ENCODE measurements around the gene SLC25A48. TPM values are rescaled to one million over a fixed set of nuclear protein-coding genes. Genes with fewer than 3 reads are reported as not detected.

SLC25A48 gene
- total RNA-seq, 2 donors from 2014 or later = 0.99 to 1.0 TPM

DNA sequence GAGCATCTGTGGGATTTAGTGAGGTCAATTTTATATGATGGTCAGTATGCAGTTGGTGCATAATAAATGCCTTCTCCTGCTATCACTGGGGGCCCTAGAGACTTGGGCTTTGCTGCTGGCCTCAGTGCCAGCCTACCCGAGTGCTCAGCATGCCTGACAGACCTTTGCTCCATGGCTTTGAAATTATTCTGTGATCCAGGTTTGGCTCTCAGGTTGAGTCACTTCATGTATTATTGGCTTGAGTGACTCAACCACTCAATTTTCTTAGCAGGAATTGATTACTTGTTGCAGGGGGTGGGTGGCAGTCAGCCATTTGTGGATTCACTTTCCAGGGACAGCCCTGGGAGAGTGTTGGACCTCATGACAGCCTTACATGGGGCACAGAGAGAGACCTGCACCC, 13.5 kb downstream of the SLC25A48 start:
- Histone ChIP-seq H3K36me3 (replicated peaks in 1 of 2; ENCODE audit: insufficient read depth in 1 of 2, low read depth in 2 of 2) (no peaks in the 10 kb centered on the region), H3K4me1 (no peaks in the 10 kb centered on the region), H3K27ac (no peak overlapping the region), H3K4me3 (no peak overlapping the region), H3K9me3 (no peaks in the 10 kb centered on the region), H3K27me3 (no peaks in the 10 kb centered on the region)
- 83 to 100% methylated on average over 1 of the region's 1 CpG for WGBS, 2 donors
- no peak for TF ChIP-seq POLR2A (IDR thresholded peaks at IDR 0.05)
- TF ChIP-seq, protein P1, sequence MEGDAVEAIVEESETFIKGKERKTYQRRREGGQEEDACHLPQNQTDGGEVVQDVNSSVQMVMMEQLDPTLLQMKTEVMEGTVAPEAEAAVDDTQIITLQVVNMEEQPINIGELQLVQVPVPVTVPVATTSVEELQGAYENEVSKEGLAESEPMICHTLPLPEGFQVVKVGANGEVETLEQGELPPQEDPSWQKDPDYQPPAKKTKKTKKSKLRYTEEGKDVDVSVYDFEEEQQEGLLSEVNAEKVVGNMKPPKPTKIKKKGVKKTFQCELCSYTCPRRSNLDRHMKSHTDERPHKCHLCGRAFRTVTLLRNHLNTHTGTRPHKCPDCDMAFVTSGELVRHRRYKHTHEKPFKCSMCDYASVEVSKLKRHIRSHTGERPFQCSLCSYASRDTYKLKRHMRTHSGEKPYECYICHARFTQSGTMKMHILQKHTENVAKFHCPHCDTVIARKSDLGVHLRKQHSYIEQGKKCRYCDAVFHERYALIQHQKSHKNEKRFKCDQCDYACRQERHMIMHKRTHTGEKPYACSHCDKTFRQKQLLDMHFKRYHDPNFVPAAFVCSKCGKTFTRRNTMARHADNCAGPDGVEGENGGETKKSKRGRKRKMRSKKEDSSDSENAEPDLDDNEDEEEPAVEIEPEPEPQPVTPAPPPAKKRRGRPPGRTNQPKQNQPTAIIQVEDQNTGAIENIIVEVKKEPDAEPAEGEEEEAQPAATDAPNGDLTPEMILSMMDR (IDR thresholded peaks at IDR 0.05) = no peak
- intact Hi-C loops (cut with DNase I) = no loop called here
- ATAC-seq (no peak), DNase-seq (no peak)

DNA sequence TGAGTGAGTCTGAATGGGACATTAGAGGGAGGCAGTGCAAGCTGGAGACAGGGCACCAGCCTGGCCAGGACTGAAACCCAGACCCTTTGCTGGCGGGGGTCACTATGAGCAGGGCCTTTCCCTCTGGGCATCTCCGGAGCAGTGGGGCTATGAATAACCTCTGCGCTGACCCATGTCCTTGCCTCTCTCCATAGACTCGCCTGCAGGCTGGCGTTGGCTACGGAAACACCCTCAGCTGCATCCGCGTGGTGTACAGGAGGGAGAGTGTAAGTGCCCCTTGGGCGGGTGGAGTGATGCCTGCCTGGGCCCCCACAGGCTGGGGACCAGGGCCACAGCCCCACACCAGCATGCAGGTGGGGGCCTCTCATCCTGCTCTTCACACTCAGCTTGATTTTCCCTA, 15.8 kb downstream of the SLC25A48 start:
- intact Hi-C loops (cut with DNase I) = no loop called here
- TF ChIP-seq, protein P1 (IDR thresholded peaks at IDR 0.05) = no peak
- TF ChIP-seq POLR2A (IDR thresholded peaks at IDR 0.05) = no peak

DNA sequence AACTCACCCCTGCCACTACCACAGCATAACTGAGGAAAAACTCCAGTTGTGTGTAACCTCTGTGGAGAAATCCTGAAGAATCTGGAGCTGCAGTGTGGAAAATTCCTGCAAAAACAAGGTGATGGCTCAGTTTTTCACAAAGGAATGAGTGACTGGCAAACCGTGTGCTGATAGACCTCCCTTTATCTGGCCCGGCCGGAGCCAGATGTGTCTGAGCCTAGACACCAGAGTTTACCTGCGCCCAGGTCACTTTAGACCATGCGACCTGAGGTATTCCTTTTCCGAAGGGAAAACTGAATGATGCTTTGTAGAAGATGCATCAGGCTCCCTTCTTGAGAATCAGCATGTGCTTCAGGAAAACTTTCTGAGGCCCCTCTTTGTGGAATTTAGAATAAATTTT, 16.2 kb downstream of the SLC25A48 start:
- Histone ChIP-seq H3K36me3 (replicated peaks in 1 of 2; ENCODE audit: insufficient read depth in 1 of 2, low read depth in 2 of 2) (no peaks in the 10 kb centered on the region), H3K27ac (no peak overlapping the region), H3K27me3 (no peaks in the 10 kb centered on the region), H3K4me1 (no peaks in the 10 kb centered on the region), H3K4me3 (no peak overlapping the region), H3K9me3 (no peaks in the 10 kb centered on the region)
- TF ChIP-seq, protein P1 (IDR thresholded peaks at IDR 0.05) = no peak
- 87 to 88% methylated on average over 6 of the region's 6 CpGs for WGBS, 2 donors
- intact Hi-C loops (cut with DNase I) = no loop called here
- DNase-seq (no peak), ATAC-seq (no peak)

More for the DNA sequence above, 15.8 kb downstream of the SLC25A48 start:
- ATAC-seq (no peak), DNase-seq (no peak)
- WGBS, 2 donors = 90 to 94% methylated on average over 9 of the region's 9 CpGs
- no peaks in the 10 kb centered on the region for H3K27me3 ChIP-seq
- H3K27ac ChIP-seq = no peak overlapping the region
- no peaks in the 10 kb centered on the region for H3K36me3 ChIP-seq (replicated peaks in 1 of 2; ENCODE audit: insufficient read depth in 1 of 2, low read depth in 2 of 2)
- no peaks in the 10 kb centered on the region for H3K4me1 ChIP-seq
- no peaks in the 10 kb centered on the region for H3K9me3 ChIP-seq
- no peak overlapping the region for H3K4me3 ChIP-seq

DNA sequence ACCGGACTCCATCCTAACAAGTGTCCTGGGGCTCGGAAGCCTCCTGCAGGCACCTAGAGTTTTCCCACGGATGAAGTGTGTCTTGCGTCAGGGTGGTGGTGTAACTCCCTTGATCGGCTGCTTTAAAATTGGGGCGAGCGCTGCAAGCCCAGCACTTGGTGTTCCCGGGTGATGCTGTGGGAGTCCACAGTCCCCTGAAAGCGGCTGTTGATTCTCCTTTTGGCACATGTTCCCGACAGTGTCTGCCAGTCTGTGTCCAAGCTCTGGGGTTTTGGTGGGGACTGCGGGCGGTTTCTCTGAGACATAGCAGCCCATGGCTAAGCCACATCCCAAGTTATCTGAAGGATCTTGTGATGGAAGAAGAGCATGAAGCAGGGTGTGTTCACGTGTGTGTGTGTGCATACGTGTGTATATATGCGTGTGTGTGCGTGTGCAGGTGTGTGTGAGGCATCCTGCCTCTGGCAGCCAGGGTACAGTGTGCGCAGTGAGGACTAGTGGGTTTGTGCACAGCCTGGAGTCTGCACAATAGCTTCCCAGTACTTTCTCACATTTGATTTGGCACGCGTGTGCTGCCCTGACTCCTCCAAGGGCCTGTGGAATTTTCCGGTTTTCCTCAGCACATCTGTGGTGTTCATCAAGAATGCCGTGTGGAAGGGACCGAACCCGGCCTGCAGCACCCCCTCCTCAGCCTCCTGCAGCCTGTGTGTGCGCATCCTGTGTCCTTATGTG, 16.9 kb downstream of the SLC25A48 start:
- ATAC-seq (no peak), DNase-seq (no peak)
- Histone ChIP-seq H3K27me3 (no peaks in the 10 kb centered on the region), H3K9me3 (no peaks in the 10 kb centered on the region), H3K36me3 (replicated peaks in 1 of 2; ENCODE audit: insufficient read depth in 1 of 2, low read depth in 2 of 2) (no peaks in the 10 kb centered on the region), H3K27ac (no peak overlapping the region), H3K4me1 (no peaks in the 10 kb centered on the region), H3K4me3 (no peak overlapping the region)
- TF ChIP-seq, protein P1 (IDR thresholded peaks at IDR 0.05) = no peak
- no peak for TF ChIP-seq POLR2A (IDR thresholded peaks at IDR 0.05)
- 83 to 87% methylated on average over 22 to 24 of the region's 24 CpGs for WGBS, 2 donors
- intact Hi-C loops (cut with DNase I) = no loop called here
